ENCODE results near the gene CFAP20DC.

Gene CFAP20DC

DNA sequence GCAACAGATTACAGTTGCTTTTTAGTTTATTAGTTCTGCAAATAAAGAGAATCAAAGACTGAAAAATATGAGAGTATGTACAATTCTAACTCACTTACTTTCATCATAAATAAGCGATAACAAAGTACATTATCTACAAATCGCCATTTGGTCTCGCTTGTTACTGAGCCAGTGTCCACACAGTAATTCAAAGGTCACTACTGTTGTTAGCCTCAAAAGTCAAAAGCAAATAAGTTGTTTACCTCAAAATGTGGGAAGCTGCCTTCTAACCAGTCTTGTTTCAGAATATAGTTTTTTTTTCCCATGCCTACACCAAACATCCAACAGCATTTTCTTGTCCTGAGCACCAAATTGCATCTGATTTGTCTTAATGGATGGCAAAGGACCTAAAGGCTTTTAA, 255.9 kb downstream of the CFAP20DC start:
- no peak for DNase-seq (ENCODE audit: extremely low read depth, low read depth)
- no peak for TF ChIP-seq CTCF (IDR thresholded peaks at IDR 0.05; ENCODE audit: low read depth, low read length)

DNA sequence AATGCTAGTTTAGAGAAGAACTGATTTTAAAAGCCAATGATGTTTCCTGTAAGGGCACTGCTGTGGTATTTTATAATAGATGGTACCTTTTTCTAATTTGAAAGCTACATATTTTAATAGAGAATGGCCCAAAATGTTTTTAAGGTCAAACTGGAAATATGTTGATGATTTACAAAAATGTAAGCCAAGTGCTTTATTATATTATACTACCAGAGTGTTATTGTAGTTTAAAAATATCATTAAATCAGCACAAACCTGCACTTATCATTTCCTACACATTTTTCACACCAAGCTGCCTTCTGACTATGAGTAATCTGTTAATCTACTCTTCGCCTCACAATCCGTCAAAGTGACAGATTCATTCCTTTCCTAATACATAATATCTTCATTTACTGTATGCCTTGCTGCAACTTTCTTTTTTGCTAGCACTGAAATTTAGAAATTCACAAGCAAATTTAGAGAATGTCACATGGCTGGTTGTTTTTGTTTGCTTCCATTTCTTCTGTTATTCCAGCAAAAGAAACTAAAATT, 256.8 kb downstream of the CFAP20DC start:
- no peak for TF ChIP-seq CTCF (IDR thresholded peaks at IDR 0.05; ENCODE audit: low read depth, low read length)
- DNase-seq (ENCODE audit: extremely low read depth, low read depth), result no peak

DNA sequence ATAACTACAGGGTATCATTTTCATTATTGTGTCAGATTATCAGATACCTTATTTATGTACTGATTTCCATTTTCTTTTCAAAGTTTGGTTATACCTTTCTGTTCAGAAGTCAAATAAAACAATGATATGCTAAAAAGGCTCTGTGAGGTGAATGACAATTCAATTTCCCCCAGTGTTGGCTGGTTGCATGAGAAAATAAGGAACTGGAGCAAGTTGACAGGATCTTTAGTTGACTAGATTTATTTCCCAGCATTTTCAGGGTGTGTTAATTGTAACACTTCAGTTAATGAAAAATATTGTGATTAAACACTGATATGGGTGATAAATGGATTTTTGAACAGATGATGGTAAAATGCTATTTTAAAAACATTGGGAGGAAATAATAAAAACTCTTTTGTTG, 260.4 kb downstream of the CFAP20DC start:
- no peak for TF ChIP-seq CTCF (IDR thresholded peaks at IDR 0.05; ENCODE audit: low read depth, low read length)
- no peak for DNase-seq (ENCODE audit: extremely low read depth, low read depth)

DNA sequence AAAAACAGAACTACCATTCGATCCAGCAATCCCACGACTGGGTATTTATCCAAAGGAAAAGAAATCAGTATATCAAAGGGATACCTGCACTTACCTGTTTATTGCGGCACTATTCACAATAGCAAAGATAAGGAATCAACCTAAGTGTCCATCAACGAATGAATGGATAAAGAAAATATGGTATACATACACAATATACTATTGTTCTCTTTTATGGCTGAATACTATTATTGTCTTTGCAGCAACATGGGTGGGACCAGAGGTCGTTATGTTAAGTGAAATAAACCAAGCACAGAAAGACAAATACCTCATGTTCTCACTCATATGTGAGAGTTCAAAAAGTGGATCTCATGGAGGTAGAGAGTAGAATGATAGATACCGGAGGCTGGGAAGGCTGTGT, 264.9 kb downstream of the CFAP20DC start:
- no peak for TF ChIP-seq CTCF (IDR thresholded peaks at IDR 0.05; ENCODE audit: low read depth, low read length)
- no peak for DNase-seq (ENCODE audit: extremely low read depth, low read depth)

- TF ChIP-seq CTCF (IDR thresholded peaks at IDR 0.05; ENCODE audit: low read depth, low read length), result no peak
These were observed 265.4 kb downstream of the CFAP20DC start for GRCh38 chr3:58784425-58784824.

DNA sequence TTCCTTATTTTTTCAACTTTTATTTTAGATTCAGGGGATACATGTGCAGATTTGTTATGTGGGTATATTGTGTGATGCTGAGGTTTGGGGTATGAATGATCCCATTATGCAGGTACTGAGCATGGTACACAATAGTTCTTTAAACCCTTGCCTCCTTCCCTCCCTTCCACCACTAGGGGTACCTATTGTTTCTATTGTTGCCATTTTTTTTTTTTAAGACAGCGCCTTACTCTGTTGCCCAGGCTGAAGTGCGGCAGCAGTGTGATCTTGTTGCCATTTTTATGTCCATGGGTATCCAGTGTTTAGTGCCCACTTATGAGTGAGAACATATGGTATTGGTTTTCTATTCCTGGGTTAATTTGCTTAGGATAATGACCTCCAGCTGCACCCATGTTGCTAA, 266.0 kb downstream of the CFAP20DC start:
- no peak for DNase-seq (ENCODE audit: extremely low read depth, low read depth)
- TF ChIP-seq CTCF (IDR thresholded peaks at IDR 0.05; ENCODE audit: low read depth, low read length), result no peak

More at GRCh38 chr3:58784425-58784824, 265.4 kb downstream of the CFAP20DC start:
- no peak for DNase-seq (ENCODE audit: extremely low read depth, low read depth)

- no peak for TF ChIP-seq CTCF (IDR thresholded peaks at IDR 0.05; ENCODE audit: low read depth, low read length)
- DNase-seq (ENCODE audit: extremely low read depth, low read depth), result no peak
These were observed 269.9 kb downstream of the CFAP20DC start for GRCh38 chr3:58779934-58780333.

All from AG09319 (cell line).